PFSK-1 (cell line): ENCODE results near the gene ABLIM2.

Experiments used
- FOXP2 ChIP-seq: optimal IDR thresholded peaks from 2 replicates; pipeline ENCODE3; 2011; ENCODE audit warnings: borderline replicate concordance, control low read depth, inconsistent platforms; ENCODE audit not compliant: insufficient read depth; ENCODE audit errors: extremely low read length, extremely low read depth
- POLR2AphosphoS5 ChIP-seq: IDR thresholded peaks from 2 replicates; pipeline ENCODE4 v1.6.1; 2012; ENCODE audit warnings: low read depth, mild to moderate bottlenecking, control low read depth, low read length, moderate library complexity
- SIN3A ChIP-seq: IDR thresholded peaks from 2 replicates; pipeline ENCODE4 v1.6.1; 2012; ENCODE audit warnings: mild to moderate bottlenecking, low read length, moderate library complexity, borderline replicate concordance; ENCODE audit not compliant: insufficient read depth
- TAF1 ChIP-seq: IDR thresholded peaks from 2 replicates; pipeline ENCODE4 v1.6.1; 2012; ENCODE audit warnings: low read length, control low read depth, borderline replicate concordance; ENCODE audit not compliant: insufficient read depth
- TF ChIP-seq, protein P1 (sequence below), 2 experiments: IDR thresholded peaks; 2 replicates each; pipeline versions ENCODE4 v1.6.1 to v1.8.0; 2011 to 2012; ENCODE audit warnings: low read depth in 2 of 2, low read length in 2 of 2, control low read depth in 1 of 2, inconsistent platforms in 1 of 2, mild to moderate bottlenecking in 1 of 2, moderate library complexity in 1 of 2; ENCODE audit not compliant: insufficient read depth in 1 of 2

ABLIM2 gene

DNA sequence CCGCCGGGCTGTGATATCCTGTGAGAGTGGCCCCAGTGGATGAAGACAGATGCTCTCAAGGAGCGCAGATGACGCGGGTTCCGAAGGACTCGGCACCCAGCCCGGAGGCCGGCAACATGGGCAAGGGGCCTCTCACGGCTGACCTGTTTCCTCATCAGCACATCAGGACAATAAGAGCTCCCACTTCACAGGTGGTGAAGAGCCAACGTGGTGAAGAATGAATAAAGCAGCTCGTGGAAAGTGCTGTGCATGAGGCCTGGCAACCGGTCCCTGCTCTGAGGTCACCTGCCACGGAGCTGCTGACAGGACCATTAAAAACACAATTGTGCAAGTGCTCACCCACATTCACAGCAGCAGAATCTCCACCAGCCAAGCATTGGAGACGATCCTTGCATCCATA lies 22.9 kb downstream of the ABLIM2 start:
- TF ChIP-seq, protein P1, sequence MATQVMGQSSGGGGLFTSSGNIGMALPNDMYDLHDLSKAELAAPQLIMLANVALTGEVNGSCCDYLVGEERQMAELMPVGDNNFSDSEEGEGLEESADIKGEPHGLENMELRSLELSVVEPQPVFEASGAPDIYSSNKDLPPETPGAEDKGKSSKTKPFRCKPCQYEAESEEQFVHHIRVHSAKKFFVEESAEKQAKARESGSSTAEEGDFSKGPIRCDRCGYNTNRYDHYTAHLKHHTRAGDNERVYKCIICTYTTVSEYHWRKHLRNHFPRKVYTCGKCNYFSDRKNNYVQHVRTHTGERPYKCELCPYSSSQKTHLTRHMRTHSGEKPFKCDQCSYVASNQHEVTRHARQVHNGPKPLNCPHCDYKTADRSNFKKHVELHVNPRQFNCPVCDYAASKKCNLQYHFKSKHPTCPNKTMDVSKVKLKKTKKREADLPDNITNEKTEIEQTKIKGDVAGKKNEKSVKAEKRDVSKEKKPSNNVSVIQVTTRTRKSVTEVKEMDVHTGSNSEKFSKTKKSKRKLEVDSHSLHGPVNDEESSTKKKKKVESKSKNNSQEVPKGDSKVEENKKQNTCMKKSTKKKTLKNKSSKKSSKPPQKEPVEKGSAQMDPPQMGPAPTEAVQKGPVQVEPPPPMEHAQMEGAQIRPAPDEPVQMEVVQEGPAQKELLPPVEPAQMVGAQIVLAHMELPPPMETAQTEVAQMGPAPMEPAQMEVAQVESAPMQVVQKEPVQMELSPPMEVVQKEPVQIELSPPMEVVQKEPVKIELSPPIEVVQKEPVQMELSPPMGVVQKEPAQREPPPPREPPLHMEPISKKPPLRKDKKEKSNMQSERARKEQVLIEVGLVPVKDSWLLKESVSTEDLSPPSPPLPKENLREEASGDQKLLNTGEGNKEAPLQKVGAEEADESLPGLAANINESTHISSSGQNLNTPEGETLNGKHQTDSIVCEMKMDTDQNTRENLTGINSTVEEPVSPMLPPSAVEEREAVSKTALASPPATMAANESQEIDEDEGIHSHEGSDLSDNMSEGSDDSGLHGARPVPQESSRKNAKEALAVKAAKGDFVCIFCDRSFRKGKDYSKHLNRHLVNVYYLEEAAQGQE (IDR thresholded peaks at IDR 0.05; ENCODE audit: insufficient read depth in 1 of 2, low read depth in 2 of 2, low read length in 2 of 2), result no peak
- no peak for TF ChIP-seq FOXP2
- no peak for TF ChIP-seq TAF1
- TF ChIP-seq POLR2AphosphoS5, result no peak
- TF ChIP-seq SIN3A, result no peak

DNA sequence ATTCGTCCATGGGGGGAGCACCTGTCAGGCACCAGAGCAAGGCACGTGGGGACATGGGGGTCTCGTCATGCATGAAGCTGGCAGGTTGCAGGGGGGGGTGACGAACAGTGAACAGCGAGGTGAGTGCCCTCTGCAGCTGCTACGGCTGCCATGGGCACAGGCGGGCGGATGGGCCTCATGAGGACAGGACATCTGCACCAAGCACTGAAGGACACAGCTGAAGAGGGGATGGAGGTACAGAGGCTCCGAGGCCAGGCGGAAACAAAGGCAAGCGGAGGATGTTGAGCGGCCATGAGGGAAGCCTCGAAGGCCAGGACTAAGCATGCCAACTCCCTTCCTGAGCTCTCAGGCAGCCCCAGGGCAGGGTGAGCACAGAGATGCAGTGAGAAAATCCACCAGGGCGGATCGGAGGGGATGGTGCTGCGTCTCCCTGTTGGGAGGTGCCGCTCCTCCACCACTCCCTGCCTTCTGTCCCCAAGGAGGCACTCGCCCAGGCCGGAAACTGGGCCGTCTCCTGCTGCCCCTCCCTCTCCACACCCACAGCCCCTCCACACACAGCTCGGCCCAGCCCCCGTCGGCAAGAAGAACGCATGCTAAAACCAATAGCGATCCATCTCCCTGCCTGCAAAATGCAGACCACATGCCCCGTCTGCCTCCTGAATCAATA lies 24.6 kb downstream of the ABLIM2 start:
- TF ChIP-seq POLR2AphosphoS5 (no peak), FOXP2 (no peak), TAF1 (no peak), SIN3A (no peak)
- TF ChIP-seq, protein P1 (IDR thresholded peaks at IDR 0.05; ENCODE audit: insufficient read depth in 1 of 2, low read depth in 2 of 2, low read length in 2 of 2), result no peak

DNA sequence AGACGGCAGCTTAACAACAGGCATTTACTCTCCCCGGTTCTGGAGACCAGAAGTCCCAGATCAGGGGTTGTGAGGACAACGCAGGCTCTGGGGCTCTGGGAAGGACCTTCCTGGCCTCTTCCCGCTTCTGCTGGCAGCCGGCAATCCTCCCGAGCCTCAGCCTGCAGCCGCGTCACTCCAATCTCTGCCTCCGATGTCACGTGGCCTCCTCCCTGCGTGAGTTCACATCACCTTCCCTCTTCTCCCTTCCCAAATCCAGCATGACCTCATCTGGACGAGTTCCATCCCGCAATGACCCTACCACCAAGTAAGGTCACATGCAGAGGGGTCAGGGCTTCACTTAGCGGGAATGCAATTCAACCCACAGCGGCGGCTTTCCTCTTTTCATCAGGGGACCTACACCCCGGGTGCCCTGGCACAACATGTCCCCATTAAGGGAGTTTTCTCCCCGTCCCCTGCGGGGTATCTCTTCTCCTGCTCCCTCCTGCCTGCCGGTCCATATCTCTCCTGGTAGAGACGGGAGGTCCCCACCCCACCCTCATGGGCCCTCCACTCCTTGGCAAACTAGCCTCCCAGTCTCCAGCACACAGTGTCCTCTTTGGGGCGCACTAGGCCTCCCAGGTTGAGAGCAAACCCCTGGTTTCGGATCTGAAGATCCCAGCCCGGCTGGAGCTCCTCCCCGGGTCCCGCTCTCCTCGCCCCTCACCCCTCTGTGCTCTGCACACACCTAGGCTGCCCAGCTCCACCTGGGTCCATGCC lies 25.5 kb downstream of the ABLIM2 start:
- TF ChIP-seq POLR2AphosphoS5 (no peak), TAF1 (no peak), SIN3A (no peak), FOXP2 (no peak)
- TF ChIP-seq, protein P1 (IDR thresholded peaks at IDR 0.05; ENCODE audit: insufficient read depth in 1 of 2, low read depth in 2 of 2, low read length in 2 of 2), result no peak

DNA sequence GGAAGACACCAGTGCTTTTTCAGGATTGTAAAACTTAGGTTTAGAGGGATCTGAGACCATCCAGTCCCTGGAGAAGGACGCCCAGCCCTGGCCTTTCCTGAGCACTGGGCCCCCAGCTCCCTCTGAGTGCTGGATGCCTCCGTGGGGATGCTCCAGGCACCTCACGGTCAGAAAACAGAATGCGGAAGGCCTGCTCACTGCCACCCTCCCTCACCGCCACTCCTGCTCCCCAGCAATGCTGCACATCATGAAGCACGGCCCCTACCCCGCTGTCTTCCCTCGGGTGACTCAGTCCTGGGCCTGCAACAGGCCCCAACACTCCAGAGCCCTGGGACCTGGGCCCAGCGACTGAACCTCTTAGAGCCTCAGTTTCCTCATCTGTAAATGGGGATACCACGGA lies 26.2 kb downstream of the ABLIM2 start:
- no peak for TF ChIP-seq FOXP2
- TF ChIP-seq, protein P1 (IDR thresholded peaks at IDR 0.05; ENCODE audit: insufficient read depth in 1 of 2, low read depth in 2 of 2, low read length in 2 of 2), result no peak
- no peak for TF ChIP-seq SIN3A
- TF ChIP-seq POLR2AphosphoS5, result no peak
- no peak for TF ChIP-seq TAF1

DNA sequence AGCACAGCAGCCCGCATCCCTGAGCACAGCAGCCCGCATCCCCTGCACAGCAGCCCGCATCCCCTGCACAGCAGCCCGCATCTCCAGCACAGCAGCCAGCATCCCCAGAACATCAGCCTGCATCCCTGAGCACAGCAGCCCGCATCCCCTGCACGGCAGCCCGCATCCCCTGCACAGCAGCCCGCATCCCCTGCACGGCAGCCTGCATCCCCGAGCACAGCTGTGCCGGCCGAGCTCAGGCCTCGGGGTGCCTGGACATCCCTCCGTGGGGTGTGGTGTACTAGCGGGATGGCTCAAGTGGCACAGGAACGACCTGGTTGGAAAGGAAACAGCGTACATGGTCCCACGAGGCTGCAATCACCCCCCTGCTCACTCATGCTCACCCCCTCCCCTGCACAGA lies 26.8 kb downstream of the ABLIM2 start:
- no peak for TF ChIP-seq SIN3A
- TF ChIP-seq, protein P1 (IDR thresholded peaks at IDR 0.05; ENCODE audit: insufficient read depth in 1 of 2, low read depth in 2 of 2, low read length in 2 of 2), result no peak
- TF ChIP-seq POLR2AphosphoS5, result no peak
- no peak for TF ChIP-seq FOXP2
- no peak for TF ChIP-seq TAF1
